ENCODE results near the gene SLC22A3.
"Not testable (repeated sequence)": the region's sequence is repeated elsewhere in the genome, so short reads cannot be mapped to it uniquely, and the experiment has no call there.

SLC22A3 gene

GRCh38 chr6:160348223-160349019 is at the start of gene SLC22A3:
SLC22A3 (plus strand) TSS chr6:160348378; CDS start chr6:160348420, 42 bp downstream.
- no peak for DNase-seq

GRCh38 chr6:160299559-160299958 is 48.6 kb upstream of the SLC22A3 start:
- DNase-seq = no peak

DNA sequence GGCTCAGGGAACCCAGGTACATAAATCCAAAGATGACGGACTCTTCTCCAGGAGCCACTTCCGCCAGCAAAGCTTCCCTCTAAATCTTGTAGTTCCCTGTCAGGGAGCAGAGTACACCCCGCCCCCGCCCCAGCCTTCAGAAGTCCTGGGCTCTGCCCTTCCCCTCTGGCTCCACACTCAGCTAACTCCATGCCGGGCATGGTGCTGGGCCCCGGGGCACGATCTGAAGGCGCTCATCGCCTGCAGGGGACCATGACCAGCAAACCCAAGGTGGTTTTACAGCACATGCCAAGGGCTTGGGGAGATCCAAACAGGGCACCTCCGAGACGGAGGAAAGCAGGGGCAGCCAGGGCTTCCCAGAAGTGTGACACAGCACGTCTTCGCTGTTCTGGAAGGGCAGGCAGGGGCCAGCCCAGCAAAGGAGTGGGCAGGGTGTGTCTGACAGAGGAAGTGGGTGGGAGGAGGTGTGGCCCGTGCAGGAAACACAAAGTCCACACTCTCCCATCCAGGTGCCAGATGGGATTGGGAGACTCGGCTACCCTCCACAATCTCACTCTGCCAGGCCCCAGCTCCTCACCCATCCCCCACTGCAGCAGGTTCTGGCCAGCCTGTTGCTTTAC is 48.0 kb upstream of the SLC22A3 start:
- DNase-seq = no peak

DNA sequence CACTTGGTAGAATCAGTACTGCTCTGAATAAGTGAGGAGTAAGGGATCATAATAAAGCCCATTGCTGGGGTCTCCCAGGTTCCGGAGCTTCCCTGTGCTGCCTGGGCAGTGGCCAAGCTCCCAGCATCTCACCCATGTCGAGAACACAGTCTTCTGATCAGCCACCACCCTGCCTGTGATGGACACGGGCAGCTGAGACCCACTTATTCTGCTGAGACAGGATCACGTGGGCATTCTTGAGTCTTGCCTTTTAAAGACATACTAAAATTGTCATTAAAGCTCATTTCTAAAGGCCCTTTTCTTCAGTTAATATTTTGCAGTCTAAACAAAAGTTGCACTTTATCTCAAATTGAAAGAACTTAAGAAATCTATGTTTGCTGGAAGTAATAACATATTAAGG is 46.8 kb upstream of the SLC22A3 start:
- DNase-seq = no peak

DNA sequence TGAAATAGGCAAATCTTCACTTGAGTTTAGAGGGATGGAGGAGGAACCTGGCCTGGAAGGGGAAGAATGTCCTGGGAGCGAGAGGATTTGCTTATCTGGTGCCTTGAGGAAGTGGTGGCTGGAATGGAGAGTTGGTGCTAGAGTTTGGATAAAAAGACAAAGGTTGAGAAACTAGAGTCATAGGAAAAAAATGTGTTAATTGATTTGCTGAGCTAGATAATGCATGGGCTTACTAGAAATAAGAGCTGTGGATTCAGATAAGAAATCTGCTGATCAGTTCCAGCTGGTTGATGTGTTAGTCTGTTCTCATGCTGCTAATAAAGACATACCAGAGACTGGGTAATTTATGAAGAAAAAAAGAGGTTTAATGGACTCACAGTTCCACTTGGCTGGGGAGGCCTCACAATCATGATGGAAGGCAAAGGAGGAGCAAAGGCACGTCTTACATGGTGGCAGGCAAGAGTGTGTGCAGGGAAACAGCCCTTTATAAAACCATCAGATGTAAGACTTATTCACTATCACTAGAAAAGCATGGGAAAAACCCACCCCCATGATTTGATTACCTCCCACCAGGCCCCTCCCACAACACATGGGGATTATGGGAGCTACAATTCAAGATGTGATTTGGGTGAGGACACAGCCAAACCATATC is 45.6 kb upstream of the SLC22A3 start:
- not testable (repeated sequence) for DNase-seq

- DNase-seq = no peak
Observed at GRCh38 chr6:160303806-160304205, 44.4 kb upstream of the SLC22A3 start.

DNA sequence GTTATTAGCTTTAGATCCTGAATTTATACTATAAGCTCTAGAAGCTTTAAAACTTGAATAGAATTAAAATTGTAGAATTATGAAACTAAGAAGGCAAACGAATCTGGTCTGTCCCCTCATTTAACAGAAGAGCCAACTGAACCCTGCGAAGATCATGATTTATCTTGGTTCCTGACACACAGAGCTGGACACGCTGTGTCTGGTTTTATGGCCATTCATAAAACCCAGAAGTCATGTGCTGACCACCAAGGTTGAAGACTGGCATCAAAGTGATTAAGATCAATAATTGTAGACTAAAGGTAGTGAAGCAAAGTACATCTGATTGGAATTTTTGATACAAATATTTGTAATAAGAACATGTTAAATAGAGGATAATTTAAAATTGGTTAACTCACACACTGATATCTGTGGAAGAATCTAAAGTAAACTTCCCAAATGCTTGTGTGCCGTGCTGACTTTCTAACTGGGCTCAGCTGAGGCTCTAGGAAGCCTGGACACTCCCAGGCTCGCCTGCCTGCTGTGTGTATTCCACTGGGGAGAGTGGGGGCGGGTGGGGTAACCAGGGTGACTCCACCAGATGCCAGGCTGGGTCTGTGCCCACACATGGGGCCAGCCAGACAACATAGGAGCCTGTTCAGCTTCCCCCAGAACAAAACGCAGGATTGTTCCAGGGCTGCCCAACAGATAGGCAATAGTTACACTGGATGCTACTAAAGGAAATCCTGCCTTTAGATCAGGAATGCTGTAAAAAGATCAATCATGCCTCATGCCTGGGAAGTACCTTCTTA is 42.1 kb upstream of the SLC22A3 start:
- no peak for DNase-seq

DNA sequence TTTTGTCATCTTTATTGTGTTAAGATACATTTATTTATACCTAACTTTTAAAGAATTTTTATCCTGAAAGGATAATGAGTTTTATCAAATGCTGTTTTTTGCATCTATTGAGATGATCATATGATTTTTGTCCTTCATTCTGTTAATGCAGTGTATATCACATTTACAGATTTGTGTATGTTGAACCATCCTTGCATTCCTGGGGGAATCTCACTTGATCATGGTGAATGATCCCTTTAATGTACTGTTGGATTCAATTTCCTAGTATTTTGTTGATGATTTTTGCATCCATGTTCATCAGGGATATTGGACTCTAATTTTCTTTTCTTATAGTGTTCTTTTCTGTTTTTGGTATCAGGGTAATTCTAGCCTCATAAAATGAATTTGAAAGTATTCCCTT is 38.5 kb upstream of the SLC22A3 start:
- DNase-seq = no peak

DNA sequence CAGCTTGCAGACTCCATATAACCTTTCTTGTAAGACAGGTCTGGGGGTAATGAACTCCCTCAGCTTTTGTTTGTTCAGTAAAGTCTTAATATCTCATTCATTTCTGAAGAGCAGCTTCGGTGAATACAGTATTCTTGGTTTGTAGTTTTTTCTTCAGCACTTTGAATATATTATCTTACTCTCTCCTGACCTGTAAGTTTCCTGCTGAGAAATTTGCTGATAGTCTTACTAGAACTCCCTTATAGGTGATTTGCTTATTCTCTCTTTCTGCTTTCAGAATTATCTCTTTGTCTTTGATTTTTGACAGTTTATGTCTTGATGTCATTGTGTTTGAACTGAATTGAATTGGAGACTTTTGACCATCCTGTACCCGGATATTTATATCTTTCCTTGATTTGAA is 35.3 kb upstream of the SLC22A3 start:
- DNase-seq = no peak

GRCh38 chr6:160315310-160315709 is 32.9 kb upstream of the SLC22A3 start:
- no peak for DNase-seq

DNA sequence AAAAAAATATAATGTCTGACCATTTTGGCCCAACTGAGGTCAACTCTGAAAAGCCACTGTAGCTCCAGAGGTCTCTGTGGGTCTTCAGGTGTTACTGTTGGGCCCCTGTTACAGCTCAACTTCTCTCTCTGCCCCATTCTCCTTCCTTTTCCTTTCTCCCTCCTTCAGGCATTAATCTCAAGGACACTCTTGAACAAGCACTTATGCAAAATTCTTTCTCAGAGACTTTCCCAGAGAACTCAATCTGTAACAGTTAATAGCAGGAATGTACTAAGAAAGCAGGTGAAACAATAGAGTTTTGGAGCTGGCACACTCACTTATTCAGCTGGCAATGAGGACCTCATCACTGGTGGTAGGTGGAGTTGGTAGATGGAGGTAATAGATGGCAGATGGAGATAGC is 31.9 kb upstream of the SLC22A3 start:
- DNase-seq = no peak

DNA sequence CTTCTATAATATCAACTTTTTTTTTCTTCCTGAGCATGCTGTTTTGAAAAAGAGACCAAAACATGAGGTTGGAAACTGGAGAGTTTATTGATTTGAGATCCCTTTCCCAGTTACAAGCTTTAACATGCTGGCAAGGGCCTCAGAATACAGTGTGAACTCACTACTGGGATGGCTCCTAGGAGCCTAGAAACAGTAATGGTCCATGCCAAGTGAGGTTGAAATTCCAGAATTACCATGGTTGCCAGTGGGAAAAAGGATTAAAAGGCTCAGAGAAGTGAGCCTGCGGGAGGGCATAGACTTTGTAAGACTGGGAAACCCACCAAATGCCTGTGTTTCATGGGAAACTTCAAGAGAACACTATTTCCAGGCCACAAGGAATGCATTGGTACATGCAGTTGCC is 28.9 kb upstream of the SLC22A3 start:
- no peak for DNase-seq

GRCh38 chr6:160321729-160322505 is 26.3 kb upstream of the SLC22A3 start:
- DNase-seq = no peak

- no peak for DNase-seq
Observed at GRCh38 chr6:160327981-160328380, 20.2 kb upstream of the SLC22A3 start.

GRCh38 chr6:160328447-160328846 is 19.7 kb upstream of the SLC22A3 start:
- DNase-seq = no peak

GRCh38 chr6:160329188-160329587 is 19.0 kb upstream of the SLC22A3 start:
- no peak for DNase-seq

GRCh38 chr6:160330619-160331018 is 17.6 kb upstream of the SLC22A3 start:
- no peak for DNase-seq

GRCh38 chr6:160331204-160331603 is 17.0 kb upstream of the SLC22A3 start:
- DNase-seq = no peak

DNA sequence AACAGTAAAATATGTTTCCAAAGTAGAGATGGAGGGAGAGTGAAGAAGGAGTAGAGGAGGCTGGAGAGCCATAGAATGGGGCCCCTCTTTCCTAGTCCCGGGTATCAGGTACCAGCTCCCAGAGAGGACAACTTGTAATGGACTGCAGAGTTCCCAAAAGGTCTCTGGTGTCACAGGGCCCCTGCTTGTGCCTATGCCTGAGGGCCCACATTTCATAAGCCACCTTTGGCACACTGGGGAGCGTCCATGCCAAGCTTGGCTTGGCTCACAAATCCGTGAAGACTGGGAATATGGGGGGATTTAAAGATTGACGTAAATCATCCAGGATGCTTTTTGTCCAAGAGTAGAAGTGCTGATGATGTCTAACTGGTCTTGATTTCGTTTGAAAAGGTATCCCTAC is 16.4 kb upstream of the SLC22A3 start:
- DNase-seq = no peak

GRCh38 chr6:160333101-160333500 is 15.1 kb upstream of the SLC22A3 start:
- no peak for DNase-seq

DNA sequence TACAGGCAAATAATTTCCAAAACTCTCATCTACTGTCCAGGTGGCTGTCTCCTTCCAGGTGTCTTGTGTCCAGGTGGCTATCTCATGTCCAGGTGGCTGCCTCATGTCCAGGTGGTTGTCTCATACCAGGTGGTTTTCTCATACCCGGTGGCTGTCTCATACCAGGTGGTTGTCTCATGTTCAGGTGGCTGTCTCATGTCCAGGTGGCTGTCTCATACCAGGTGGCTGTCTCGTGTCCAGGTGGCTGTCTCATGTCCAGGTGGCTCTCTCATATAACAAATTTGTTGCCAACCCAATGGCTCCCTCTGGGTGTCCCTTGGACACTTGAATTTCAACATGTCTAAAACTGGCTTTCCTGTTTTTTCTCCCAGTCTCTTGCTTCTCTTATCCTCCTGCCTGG is 14.3 kb upstream of the SLC22A3 start:
- no peak for DNase-seq

- DNase-seq = no peak
Observed at GRCh38 chr6:160336200-160336599, 12.0 kb upstream of the SLC22A3 start.

- no peak for DNase-seq
Observed at GRCh38 chr6:160337301-160337700, 10.9 kb upstream of the SLC22A3 start.
